IPS DF 4.7 (cell line): ENCODE results near the gene HSPBP1.

ENCODE experiments used
- DNase-seq: peaks from one replicate; pipeline ENCODE4 v3.0.0-alpha.2; 2013; ENCODE audit warnings: low spot score; ENCODE audit errors: extremely low read depth

The HSPBP1 gene

DNA sequence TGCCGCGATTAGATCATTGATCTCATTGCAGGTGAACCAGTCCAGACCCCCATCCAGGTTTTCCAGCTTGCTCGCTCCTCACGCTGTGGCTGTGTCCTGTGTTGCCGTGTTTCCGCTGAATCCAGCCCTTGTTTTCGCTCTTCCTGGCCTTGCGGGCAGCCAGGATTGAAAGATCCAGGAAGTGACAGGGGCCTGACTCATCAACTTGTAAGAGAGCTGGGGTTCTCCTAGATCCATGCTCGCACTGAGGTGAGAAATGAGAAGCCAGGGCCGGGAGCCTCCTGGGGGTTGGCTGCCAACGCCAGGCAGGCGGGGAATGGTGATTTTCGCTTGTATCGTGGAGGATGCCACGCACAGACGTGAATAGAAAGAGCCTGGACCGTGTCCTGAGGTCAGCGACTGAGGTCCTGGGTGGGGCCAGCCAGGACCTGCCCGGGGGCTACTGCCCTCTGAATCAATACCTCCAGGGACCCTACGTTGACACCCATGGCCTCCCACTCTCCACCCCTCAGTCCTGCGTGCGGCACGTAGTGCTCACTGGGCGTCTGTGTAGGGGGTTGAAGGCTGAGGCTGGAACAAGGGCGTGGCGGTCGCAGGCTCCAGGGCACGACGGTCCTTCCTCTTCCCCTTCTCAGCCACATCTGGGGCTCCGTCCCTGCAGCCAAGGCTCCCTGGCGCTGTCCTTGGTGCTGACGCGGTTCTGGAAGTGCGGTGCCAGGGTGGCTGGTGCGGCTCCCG lies 63.3 kb downstream of the HSPBP1 start:
- peak; percentile 80 for DNase-seq

DNA sequence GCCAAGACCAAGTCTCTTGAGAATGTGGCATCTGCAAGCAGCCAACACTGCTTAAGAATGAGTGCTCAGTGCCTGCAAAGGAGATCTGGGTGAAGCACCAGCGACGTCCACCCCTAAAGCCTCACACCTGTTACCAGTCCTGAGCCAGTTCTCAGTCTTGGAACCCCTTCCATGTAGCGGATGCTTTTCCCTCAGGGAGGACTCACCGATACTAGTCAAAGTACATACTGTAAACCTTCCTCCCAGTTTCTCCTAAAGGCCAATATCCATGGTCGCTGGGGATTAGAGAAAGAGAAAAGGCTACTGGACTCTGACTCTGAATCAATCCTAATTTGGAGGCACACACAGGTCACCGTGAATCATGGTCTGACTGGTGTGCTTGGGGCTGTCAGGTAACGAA lies 66.4 kb downstream of the HSPBP1 start:
- DNase-seq: no peak

DNA sequence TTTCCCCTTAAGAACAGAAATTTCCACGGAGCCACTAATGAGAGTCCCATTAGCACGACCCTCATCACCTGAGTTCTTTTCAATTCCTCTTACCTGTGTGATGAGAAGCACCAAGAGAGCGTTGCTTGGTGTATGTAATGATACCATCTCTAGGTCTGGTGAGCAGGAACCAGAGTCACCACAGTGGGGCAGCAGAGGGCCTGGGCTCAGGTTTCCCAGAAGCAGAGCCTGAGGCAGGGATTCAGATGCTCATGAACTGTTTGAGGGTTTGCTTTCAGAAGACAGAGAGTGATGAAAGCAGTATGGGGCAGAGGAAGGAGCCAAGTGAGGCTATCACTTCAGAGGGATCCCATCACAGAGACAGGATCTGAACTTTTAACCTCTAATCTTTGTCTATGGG lies 67.5 kb downstream of the HSPBP1 start:
- no peak for DNase-seq
